Liver (tissue), 3 donors: ENCODE measurements around the gene COL27A1.

ENCODE experiments used
- FOXA1 ChIP-seq: IDR thresholded peaks from 2 replicates; pipeline ENCODE4 v1.6.1; 2016; ENCODE audit warnings: antibody characterized with exemption
- HNF4G ChIP-seq: IDR thresholded peaks from 2 replicates; pipeline ENCODE4 v1.6.1; 2016; ENCODE audit warnings: antibody characterized with exemption
- JUND ChIP-seq, 2 donors: IDR thresholded peaks; 2 replicates each; pipeline ENCODE4 v1.6.1; 2016; ENCODE audit warnings: antibody characterized with exemption in 2 of 2
- MAX ChIP-seq: IDR thresholded peaks from 2 replicates; pipeline ENCODE4 v1.6.1; 2016; ENCODE audit warnings: antibody characterized with exemption
- TF ChIP-seq, protein P1 (sequence below): fragments of 150-350 bp; IDR thresholded peaks from 2 replicates; pipeline ENCODE4 v1.5.1; 2017; ENCODE audit warnings: improper control_type of control experiment, low read depth, low read length; ENCODE audit not compliant: missing input control
- TF ChIP-seq, protein P2 (sequence below): IDR thresholded peaks from 2 replicates; pipeline ENCODE4 v1.6.1; 2016; ENCODE audit warnings: antibody characterized with exemption, mild to moderate bottlenecking
- donor health status: healthy.
- donor health status: healthy.

GRCh38 chr9:114319147-114319546 is 163.8 kb downstream of the COL27A1 start:
- TF ChIP-seq, protein P1, sequence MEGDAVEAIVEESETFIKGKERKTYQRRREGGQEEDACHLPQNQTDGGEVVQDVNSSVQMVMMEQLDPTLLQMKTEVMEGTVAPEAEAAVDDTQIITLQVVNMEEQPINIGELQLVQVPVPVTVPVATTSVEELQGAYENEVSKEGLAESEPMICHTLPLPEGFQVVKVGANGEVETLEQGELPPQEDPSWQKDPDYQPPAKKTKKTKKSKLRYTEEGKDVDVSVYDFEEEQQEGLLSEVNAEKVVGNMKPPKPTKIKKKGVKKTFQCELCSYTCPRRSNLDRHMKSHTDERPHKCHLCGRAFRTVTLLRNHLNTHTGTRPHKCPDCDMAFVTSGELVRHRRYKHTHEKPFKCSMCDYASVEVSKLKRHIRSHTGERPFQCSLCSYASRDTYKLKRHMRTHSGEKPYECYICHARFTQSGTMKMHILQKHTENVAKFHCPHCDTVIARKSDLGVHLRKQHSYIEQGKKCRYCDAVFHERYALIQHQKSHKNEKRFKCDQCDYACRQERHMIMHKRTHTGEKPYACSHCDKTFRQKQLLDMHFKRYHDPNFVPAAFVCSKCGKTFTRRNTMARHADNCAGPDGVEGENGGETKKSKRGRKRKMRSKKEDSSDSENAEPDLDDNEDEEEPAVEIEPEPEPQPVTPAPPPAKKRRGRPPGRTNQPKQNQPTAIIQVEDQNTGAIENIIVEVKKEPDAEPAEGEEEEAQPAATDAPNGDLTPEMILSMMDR = no peak
- TF ChIP-seq MAX = no peak
- TF ChIP-seq FOXA1 = no peak
- TF ChIP-seq, protein P2, sequence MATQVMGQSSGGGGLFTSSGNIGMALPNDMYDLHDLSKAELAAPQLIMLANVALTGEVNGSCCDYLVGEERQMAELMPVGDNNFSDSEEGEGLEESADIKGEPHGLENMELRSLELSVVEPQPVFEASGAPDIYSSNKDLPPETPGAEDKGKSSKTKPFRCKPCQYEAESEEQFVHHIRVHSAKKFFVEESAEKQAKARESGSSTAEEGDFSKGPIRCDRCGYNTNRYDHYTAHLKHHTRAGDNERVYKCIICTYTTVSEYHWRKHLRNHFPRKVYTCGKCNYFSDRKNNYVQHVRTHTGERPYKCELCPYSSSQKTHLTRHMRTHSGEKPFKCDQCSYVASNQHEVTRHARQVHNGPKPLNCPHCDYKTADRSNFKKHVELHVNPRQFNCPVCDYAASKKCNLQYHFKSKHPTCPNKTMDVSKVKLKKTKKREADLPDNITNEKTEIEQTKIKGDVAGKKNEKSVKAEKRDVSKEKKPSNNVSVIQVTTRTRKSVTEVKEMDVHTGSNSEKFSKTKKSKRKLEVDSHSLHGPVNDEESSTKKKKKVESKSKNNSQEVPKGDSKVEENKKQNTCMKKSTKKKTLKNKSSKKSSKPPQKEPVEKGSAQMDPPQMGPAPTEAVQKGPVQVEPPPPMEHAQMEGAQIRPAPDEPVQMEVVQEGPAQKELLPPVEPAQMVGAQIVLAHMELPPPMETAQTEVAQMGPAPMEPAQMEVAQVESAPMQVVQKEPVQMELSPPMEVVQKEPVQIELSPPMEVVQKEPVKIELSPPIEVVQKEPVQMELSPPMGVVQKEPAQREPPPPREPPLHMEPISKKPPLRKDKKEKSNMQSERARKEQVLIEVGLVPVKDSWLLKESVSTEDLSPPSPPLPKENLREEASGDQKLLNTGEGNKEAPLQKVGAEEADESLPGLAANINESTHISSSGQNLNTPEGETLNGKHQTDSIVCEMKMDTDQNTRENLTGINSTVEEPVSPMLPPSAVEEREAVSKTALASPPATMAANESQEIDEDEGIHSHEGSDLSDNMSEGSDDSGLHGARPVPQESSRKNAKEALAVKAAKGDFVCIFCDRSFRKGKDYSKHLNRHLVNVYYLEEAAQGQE = no peak
- TF ChIP-seq JUND (IDR thresholded peaks at IDR 0.05) = no peak
- TF ChIP-seq HNF4G = no peak
